Left lobe of liver (tissue), 2 donors: ENCODE data around the gene IGFBP5. TPM values are rescaled to one million over a fixed set of nuclear protein-coding genes. Genes with fewer than 3 reads are reported as not detected.
A peak's percentile ranks its signal among the peaks of the same experiment; 100 is the strongest.

Experiments
- ATAC-seq: fragments of 200-7000 bp; cut with Tn5 transposase; one replicate; pipeline ENCODE4 v1.9.1; 2020; ENCODE audit warnings: mild to moderate bottlenecking, moderate library complexity
- DNase-seq: peaks from one replicate; pipeline ENCODE4 v3.0.0-alpha.2; 2020; ENCODE audit warnings: low spot score
- total RNA-seq: library from RNA; stranded (reverse); gene quantifications from one replicate; pipeline ENCODE4 v1.2.1, GENCODE V29; 2021
- donor health status: DM: no; HTN: no; CAD: no; lungs with moderate emphysema.
- donor health status: DM: no; HTN: yes; CAD: no.

IGFBP5 gene
- total RNA-seq, 1 donor from 2014 or later: 55.4 TPM

DNA sequence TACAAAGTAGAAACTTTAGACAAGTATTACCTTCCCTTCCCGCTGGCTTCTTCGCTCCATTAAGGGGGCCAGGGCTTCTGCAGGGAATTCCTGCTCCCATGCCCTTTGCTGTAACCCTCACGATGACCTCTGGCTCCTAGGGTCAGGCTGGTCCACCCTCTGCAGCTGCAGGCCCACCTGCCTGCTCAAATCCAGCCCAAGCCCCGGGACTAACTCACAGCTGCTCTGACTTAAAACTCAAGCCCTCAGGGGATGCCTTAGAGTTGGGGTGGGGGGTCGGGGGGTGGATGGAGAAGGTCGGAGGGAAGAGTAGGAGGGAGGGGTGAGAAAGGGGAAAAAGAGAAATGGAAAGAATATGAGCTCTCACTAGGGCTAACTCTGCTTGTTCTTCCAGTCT, 4.9 kb downstream of the IGFBP5 start:
- ATAC-seq: no peak
- no peak for DNase-seq

DNA sequence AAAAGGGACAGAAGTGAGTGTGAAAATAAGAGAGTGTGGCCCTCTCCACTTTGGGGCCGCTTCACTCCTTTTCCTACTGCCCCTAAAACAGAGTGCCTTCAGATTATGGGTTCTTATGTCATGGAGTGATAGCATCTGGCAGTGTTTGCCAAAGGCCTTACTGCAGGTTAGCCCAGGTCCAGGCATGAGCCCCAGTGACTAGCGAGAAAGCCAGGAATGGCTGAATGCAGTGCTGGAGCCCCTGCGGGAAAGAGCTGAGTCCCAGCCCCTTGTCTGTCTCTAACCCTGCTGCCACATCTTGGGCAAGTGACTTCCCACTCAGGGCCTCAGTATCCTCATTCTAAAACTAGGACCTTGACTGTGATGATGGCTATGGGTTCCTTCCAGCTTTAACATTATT, 6.0 kb downstream of the IGFBP5 start:
- ATAC-seq (no peak), DNase-seq (no peak)

DNA sequence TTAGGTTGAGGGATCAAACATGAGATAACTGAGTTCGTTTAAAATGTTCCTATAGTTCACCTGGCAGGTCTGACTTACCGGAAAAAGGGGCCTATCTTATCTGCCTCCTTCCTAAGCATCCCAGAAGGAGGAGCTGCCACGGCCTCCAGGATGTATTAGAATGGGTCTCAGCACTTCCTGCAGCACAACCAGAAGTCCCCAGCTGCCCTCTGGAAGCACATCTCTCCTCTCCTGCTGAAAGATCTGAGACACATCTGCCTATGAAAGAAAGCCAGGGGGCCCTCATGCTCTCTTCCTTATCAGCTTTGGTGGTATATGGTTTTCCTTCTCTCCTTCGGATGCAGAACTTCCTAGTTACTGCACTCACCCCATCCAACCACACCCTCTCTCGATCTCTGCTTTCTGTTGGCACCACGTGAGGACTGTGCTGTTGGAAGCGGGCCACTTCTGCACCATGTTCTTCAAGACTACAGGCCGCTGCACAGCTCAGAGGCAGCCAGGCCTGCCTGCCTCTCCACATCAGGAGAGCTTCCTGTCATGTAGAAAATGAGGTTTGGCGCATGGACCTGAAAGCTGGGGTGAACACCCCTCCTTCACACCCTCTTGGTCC, 6.5 kb downstream of the IGFBP5 start:
- no peak for ATAC-seq
- DNase-seq: no peak

DNA sequence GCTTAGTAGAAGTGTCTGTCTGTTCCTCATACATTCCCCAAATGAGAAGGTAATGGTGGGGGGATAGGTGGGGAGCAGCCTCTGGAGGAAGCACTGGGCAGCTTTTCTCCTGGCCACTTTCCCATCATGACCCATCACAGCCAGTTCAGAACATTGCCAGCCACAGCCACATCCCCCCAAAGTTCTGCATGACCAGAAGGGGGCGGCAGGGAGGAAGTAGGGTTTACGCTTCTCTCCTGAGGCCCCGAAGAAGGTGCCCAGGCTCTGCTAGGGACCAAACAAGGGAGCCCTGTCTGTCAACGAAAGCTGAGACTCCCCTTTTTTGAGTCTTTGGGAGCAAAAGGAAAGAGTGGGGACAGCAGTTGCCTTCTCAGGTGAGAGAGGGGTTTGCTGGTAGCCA, 7.7 kb downstream of the IGFBP5 start:
- no peak for DNase-seq

DNA sequence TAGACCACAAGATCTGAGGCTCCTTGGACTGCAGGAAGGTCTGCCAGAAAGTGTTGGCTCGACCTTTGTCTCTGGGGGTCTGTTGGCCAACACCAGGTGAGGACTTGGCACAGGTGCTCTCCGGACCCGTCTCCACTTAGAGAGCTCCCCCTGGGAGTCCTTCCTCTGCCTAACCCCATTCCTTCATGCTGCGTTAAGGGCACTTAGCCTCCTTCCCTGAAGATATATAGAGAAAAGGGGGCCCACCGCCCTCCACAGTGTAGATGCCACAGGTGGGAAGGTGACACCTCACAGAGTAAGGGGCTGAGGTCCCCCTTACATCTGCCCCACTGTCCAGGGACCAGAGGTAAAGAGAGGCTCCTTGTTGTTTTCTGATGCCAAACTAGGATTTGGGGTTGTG, 8.2 kb downstream of the IGFBP5 start:
- no peak for ATAC-seq
- no peak for DNase-seq

More for the DNA sequence above, 7.7 kb downstream of the IGFBP5 start:
- ATAC-seq: no peak

DNA sequence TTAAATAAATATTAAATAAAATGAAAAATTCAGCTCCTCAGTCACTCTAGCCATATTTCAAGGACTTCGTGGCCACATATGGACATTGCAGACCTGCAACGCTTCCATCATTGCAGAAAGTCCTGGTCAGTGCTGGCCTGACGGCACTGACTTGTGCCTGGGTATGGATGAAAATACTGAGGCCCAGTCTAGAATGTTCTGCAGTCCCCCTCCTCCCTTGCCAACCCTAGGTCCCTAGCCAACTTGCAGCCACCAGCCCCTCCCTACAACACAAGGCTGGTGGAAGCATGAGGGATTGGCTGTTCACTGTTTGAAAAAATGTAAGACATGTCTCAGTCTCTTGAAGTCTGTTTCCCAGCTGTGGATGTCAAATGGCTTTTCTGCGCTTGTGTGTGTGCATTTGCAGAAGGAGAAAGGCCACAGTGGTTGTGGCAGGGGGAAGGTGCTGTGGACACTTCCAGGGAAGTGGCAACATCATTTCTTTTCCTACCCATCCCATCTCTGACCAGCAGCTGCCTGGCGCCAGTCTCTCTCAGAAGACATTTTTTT, 9.9 kb downstream of the IGFBP5 start:
- DNase-seq: no peak

DNA sequence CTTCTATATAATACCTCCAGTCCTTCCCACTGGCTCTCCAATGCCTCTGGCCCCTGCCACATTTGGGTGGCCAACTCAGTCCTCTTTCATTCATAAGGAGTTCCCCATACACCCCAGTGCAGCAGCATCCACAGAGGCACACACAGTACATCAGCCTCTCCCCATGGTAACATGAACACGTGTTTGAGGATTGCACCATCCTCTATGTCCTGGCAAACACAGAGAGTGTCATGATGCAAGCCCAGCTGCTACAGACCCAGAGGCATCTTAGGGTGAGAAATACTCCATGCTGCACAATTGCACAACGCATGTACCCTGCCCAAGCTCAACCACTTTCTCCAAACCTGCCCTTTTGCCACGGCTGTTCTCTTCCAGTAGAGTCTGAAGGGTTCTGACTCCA, 11.5 kb downstream of the IGFBP5 start:
- DNase-seq: peak; percentile 86
- ATAC-seq: peak; percentile 86

More for the DNA sequence above, 9.9 kb downstream of the IGFBP5 start:
- no peak for ATAC-seq

DNA sequence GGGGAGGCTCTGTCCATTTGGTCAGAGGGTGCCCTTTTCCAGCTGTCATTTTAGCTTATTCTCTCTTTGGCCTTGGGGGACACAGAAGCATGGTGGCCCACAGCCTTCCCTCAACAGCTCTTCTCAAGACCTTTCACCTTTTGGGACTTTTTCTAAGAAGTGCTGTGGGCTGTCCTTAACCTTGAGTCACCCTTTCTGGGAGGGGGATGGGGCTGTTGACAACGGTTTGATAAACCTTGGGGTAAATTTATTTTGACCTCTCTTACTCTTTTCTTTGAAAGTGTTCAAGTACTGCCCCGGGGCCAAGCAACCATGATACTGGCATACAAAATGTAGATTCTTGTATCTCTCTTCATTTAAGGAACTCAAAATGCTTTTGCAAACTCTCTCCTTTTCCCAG, 13.7 kb downstream of the IGFBP5 start:
- DNase-seq (no peak), ATAC-seq (no peak)

DNA sequence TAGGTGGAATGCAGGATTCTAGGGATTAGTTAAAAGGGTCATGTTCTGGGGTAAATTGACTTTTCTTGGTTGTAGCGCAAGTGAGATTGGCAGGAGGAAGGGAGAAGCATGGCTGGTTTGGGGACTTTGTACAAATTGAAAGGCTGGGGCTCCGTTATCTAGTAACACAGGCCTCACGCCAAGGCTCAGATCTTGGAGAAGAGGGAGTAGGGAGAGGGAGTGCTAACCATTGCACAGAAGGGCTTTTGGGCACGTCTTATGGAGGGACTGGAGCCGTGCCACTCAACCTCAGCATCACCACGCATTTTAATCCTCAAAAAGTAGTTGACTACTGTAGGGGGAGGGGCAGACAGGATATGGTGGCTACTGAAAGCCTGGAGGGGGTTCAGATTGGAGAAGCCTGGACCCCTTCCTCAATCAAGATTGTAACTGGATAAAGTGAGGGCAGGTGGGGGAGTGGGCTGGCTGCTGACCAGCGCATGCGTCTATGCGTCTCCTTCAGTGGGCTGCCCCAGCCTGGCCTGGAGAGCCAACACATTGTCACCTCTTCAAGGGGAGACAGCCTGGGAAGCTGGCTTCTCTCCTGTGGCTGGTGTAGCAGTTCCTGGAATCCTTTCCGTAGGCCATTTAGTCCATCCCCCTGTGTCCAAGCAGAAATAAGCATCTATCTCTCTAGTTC, 14.3 kb downstream of the IGFBP5 start:
- ATAC-seq: no peak

DNA sequence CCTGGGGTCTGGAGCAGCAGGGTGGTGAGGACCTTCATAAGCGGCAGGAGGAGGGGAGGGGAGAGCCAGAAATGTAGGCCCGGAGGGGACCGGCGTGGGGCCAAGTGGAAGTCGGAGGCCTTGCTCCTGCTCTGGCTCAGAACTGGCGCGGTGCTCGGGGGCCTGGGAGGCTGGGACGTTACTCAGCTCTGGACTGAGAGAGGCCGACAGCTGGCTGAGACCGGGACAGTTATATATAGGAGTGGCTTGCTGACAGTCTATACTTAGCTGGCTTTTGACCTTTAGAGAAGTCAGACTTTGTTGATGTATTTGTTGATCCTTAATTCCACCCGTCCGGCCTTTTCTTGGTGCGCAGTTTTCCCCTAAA, 15.7 kb downstream of the IGFBP5 start:
- no peak for DNase-seq
- ATAC-seq: no peak

More for the DNA sequence above, 14.3 kb downstream of the IGFBP5 start:
- no peak for DNase-seq

DNA sequence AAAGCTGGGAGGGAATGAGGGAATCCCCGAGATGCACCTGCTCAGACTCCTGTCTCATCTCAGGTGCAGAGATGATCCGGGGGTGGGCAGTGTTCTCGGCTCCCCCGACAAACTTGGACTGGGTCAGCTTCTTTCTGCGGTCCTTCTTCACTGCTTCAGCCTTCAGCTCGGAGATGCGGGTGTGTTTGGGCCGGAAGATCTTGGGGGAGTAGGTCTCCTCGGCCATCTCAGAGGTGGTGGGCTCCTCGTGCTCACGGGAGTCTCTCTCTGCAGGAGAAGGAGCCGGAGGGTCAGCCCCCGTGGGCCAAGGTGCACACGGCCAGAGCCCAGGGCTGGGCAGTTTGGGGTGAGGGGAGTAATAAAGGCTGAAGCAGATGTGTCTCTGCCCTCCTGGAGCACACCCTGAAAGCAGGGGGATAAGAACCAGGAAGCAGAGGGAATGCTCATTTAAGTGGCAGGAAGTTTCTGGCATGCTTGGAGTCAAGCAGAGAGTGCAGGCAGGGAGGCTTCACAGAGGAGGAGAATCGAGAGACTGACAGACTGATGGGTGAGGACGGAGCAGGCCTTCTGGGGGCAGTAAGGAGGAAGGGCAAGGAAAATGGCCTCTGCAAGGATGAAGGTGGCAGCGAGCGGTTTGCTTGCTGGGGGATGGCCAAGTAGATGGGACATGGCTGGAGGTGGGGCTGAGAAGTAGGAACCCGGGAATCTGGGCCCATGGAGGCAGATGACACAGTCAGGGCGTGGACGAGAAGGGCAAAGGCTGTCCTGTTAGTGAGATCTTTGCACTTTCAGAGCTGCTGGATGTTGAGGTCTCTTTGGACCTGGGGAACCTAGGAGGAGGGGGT, 16.3 kb downstream of the IGFBP5 start:
- DNase-seq (no peak), ATAC-seq (no peak)

DNA sequence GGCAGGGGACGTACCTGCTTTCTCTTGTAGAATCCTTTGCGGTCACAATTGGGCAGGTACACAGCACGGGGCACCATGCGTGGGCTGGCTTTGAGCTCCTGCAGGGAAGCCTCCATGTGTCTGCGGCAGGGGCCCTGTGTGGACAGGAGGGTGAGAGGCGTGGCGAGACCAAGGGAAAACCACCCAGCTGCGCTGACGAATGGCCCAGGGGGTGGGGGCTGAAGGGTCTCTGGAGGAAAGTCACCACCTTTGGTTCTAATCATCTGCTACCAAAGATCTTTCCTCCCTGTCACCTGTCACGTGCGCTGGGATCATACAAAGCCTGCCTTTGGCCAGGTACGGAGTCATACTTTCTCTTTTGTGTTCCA, 17.3 kb downstream of the IGFBP5 start:
- DNase-seq: no peak
- no peak for ATAC-seq

DNA sequence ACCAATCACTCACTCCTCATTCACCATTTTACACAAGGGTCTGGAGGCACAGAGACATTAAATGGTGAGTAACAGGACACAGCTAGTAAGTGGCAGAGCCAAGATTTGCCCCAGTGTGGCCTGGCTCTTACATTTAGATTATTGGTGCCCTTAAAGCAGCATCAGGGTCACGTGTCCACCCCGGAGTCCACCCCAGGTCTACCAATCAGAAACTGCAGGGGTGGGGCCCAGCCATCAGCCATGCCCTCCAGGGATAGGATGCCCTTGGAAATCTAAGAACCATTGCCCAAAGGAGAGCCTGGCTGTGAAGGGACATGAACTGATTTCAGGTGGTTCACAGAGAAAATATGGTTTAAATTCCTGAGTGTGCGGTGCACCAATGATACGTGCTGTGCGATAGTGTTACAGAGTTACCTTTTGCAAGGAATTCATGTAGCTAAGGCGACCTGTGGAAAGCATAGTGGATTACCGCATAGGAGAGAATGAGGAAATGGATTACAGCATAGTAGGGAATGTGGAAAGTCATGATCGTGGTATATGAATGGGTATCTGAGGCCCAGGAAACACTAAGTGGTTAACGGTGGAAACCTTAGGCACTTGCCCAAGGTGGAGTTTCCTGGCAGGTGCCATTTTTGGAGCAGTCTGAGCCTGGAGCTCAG, 17.8 kb downstream of the IGFBP5 start:
- DNase-seq: no peak

DNA sequence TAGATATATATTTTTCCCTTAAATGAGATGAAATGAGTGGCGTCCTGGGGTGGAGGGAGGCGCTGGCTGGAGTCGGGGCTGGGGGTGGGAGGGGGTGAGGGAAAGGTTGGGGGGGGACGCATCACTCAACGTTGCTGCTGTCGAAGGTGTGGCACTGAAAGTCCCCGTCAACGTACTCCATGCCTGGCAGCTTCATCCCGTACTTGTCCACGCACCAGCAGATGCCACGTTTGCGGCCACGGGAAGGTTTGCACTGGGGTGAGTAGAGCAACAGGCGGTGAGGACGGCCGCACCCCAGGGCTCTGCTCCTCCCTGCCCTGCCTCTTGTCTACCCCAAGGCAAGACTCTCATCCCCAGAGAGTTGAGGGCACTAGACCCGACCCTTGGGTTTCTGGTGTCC, 18.7 kb downstream of the IGFBP5 start:
- no peak for DNase-seq
- ATAC-seq: no peak

More for the DNA sequence above, 17.8 kb downstream of the IGFBP5 start:
- no peak for ATAC-seq

DNA sequence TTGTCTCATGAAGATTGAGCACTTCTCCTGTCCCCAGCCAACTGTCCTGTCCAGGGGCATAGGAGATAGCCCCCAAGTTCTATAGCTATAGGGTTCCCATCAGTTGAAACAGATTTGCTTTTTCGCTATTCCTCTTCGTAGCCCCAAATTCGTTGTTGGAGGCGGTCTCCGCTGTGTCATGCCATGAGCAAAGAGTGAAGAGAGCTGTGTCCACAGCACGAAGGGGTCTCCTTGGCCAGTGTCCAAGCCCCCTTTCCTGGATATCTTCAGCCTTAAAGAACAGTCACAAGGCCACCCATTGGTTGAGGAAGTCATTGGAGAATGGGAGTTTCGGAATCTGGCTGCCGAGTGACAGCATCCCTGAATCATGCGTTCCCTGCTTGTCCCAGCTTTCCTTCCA, 21.0 kb downstream of the IGFBP5 start:
- no peak for DNase-seq
- no peak for ATAC-seq

DNA sequence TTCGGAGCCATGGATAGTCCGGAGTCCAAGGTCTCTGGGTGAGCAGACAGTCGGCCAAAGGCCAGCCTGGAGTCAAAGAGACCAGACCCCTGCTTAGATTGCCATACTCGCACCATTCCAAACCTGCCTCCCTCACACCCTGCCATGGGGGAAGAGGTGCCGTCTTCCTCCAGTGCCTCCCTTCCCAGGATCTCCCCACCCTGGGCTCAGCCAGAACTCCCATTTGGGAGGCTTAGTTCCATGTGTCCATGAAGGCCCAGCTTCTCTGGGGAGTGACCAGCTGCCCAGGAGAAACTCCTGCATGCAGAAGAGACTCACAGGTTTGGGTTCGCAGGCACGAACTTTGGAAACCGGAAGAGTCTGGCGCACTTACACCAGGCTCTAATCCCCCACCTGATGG, 21.7 kb downstream of the IGFBP5 start:
- DNase-seq: no peak
- no peak for ATAC-seq

DNA sequence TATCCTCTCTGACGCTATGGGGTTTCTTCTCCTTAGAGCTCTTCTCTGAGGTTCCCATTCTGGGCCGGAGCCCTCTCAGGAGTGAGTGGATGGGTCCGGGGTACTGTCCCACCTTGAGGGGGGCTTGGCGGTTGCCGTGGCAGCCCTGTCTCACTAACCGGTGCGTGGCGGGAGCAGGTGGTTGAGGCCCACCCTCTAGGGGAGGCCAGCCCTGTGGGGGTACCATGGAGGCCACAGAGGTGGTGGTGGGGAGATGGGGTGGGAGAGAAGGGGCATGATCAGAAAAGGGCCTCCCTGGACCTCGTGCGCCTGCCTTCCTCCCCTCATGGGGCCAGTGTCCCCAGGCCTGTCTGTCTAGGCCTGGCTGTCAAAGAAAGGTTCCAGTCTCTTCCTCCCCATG, 22.3 kb downstream of the IGFBP5 start:
- DNase-seq: no peak
- no peak for ATAC-seq

DNA sequence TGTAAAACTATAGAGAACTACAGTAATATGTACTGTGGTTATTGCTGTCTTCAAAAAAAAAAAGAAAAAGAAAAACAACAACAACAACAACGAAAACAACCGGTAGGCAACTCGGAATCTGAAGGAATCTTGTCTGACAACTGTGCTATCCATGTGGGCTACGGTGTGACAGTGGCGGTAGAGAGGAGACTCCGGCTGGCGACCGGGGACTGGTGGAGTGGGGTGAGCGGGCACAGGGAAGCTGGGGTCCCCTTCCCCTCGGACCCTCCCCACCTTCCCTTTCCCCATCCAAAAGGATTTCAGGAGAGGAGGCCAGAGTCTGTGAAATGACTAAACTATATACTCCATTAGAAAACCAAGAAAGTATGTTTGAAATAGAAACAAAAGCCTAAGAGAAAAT, 22.9 kb downstream of the IGFBP5 start:
- no peak for ATAC-seq
- no peak for DNase-seq

DNA sequence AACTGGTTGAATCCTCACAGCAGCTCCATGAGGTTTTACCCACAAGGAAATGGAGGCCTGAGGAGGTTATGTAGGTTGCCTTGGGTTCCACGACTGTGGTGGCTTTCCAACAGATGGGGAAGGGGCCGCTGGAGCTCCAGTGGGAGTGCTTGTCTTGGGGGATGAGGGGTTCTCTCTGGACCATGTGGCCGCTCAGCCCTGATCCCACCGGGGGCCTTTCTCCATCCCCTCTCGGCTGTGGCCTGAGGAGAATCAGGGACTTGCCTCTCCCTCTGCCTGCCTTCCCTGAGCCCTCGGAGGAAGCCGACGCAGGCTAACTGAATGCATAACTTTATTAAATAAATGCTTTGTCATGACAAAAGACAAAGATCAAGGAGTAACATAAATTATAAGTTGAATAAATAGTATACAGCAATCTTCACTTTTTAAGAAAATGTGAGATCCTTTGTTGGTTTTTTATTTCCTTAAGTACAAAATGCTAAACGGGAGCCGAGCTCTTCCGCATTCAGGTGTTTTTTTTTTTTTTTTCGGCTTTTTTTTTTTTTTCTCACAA, 23.5 kb downstream of the IGFBP5 start:
- DNase-seq: no peak
- no peak for ATAC-seq

DNA sequence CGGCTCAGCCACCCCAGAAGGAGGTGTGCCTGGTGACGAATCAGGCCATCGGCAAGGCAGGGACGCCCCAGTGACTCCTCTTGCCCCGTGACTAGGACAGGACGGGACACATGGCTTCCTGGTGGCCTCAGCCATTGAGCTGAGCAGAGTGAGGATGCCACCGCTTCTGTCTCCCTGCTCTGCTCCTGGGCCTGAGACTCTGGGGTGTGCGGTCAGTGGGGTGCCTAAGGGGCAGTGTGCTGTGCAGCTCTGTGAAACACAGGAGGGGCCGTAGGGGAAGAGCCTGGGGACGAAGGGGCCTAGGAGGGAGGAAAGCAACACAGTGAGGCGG, 24.3 kb downstream of the IGFBP5 start:
- ATAC-seq (no peak), DNase-seq (no peak)
